HUES6 (cell line): ENCODE results near the gene APOBR.
"Not testable (repeated sequence)": the region's sequence is repeated elsewhere in the genome, so short reads cannot be mapped to it uniquely, and the experiment has no call there.

Experiments
- H3K27ac ChIP-seq: 2 replicates; pipeline ENCODE4 v1.7.0; 2013; ENCODE audit warnings: low read depth, mild to moderate bottlenecking, low read length, inconsistent platforms
- H3K27me3 ChIP-seq: 2 replicates; pipeline ENCODE4 v1.6.1; 2013; ENCODE audit warnings: low read length; ENCODE audit not compliant: control insufficient read depth, insufficient read depth
- H3K36me3 ChIP-seq: 2 replicates; pipeline ENCODE4 v1.6.1; 2013; ENCODE audit warnings: low read length; ENCODE audit not compliant: control insufficient read depth, insufficient read depth
- H3K4me1 ChIP-seq: 2 replicates; pipeline ENCODE4 v1.6.1; 2013; ENCODE audit warnings: low read length; ENCODE audit not compliant: control insufficient read depth, insufficient read depth
- H3K4me3 ChIP-seq: 2 replicates; pipeline ENCODE4 v1.5.1; 2013; ENCODE audit warnings: low read depth, low read length
- H3K9ac ChIP-seq: one replicate; pipeline ENCODE4 v1.6.1; 2013; ENCODE audit warnings: mild to moderate bottlenecking, low read length
- H3K9me3 ChIP-seq: 2 replicates; pipeline ENCODE4 v1.6.1; 2013; ENCODE audit warnings: low read depth, low read length; ENCODE audit not compliant: control insufficient read depth, insufficient read depth

APOBR gene

GRCh38 chr16:28544998-28545397 lies 50.6 kb downstream of the APOBR start:
- Histone ChIP-seq H3K4me3 (no peak overlapping the region), H3K4me1 (no peaks in the 10 kb centered on the region), H3K27me3 (no peaks in the 10 kb centered on the region), H3K27ac (no peak overlapping the region), H3K9me3 (no peaks in the 10 kb centered on the region), H3K9ac (no peak overlapping the region), H3K36me3 (no peaks in the 10 kb centered on the region)

GRCh38 chr16:28545964-28546363 lies 51.5 kb downstream of the APOBR start:
- H3K36me3 ChIP-seq, H3K9me3 ChIP-seq, H3K27me3 ChIP-seq, H3K4me1 ChIP-seq, H3K4me3 ChIP-seq, H3K27ac ChIP-seq, H3K9ac ChIP-seq: not testable (repeated sequence)

GRCh38 chr16:28546626-28547025 lies 52.2 kb downstream of the APOBR start:
- no peaks in the 10 kb centered on the region for H3K36me3 ChIP-seq
- H3K27ac ChIP-seq: no peak overlapping the region
- H3K4me3 ChIP-seq: no peak overlapping the region
- H3K27me3 ChIP-seq: no peaks in the 10 kb centered on the region
- H3K9ac ChIP-seq: no peak overlapping the region
- no peaks in the 10 kb centered on the region for H3K9me3 ChIP-seq
- H3K4me1 ChIP-seq: no peaks in the 10 kb centered on the region

- no peak overlapping the region for H3K27ac ChIP-seq
- no peak overlapping the region for H3K4me3 ChIP-seq
- H3K9ac ChIP-seq: no peak overlapping the region
- H3K4me1 ChIP-seq: no peaks in the 10 kb centered on the region
- no peaks in the 10 kb centered on the region for H3K36me3 ChIP-seq
- H3K27me3 ChIP-seq: no peaks in the 10 kb centered on the region
- H3K9me3 ChIP-seq: no peaks in the 10 kb centered on the region
These were observed 53.9 kb downstream of the APOBR start for GRCh38 chr16:28548306-28548802.
